ENCODE data around the gene LCN9. TPM values are rescaled to one million over a fixed set of nuclear protein-coding genes. Genes with fewer than 3 reads are reported as not detected.

Gene LCN9
- total RNA-seq, 1 experiment from 2014 or later: 0.52 TPM

DNA sequence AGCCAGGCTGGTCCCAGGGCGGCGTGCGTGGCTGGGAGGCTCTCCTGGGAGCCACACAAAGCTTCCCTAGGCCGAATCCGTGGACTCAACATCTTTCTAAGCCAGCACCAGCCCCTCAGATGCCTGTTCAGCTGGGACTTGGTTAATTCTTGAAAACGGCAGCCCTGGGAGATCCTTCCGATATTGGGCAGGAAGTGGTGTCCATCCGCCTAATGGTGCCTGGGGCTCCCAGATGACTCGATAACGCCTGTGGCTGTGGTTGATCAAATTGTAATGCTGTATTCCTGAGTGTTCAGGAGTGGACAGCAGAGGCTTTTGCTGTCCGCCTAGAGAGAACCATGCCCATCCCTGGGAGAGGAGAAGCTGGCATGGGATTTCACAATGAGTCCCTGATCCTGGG is 52.9 kb downstream of the LCN9 start:
- Histone ChIP-seq H2BK12ac (ENCODE audit: insufficient read length, low read depth, low read length) (no peak overlapping the region), H2BK15ac (ENCODE audit: low read depth, low read length) (no peak overlapping the region), H3K4me1 (ENCODE audit: insufficient read depth, low read length) (no peaks in the 10 kb centered on the region), H2BK20ac (ENCODE audit: low read depth, low read length, poor library complexity, severe bottlenecking) (no peak overlapping the region), H2BK5ac (ENCODE audit: insufficient read length, low read length) (no peak overlapping the region), H3T11ph (ENCODE audit: low read length) (no peak overlapping the region), H3K9me3 (ENCODE audit: control insufficient read depth, low read depth, low read length) (no peaks in the 10 kb centered on the region), H3K4ac (ENCODE audit: low read depth, low read length) (no peak overlapping the region), H3K23me2 (ENCODE audit: insufficient read length, low read depth, low read length, poor library complexity, severe bottlenecking) (peaks cover 3% of the 10 kb centered on the region), H3K9ac (ENCODE audit: extremely low read depth, insufficient read length, low read length) (no peak overlapping the region), H3K14ac (ENCODE audit: insufficient read depth, low read length) (no peak overlapping the region), H3K18ac (ENCODE audit: insufficient read length, low read depth, low read length) (no peak overlapping the region), H4K20me1 (ENCODE audit: control insufficient read depth, insufficient read depth, insufficient read length) (no peaks in the 10 kb centered on the region), H4K8ac (replicated peaks; ENCODE audit: insufficient read length, low read depth, low read length) (no peak overlapping the region), H3K79me2 (ENCODE audit: insufficient read depth, low read length) (no peaks in the 10 kb centered on the region), H4K91ac (ENCODE audit: insufficient read length, low read depth, low read length) (no peak overlapping the region), H3K4me2 (ENCODE audit: insufficient read depth, insufficient read length, low read length) (no peak overlapping the region), H3K56ac (ENCODE audit: insufficient read length, low read depth, low read length) (no peak overlapping the region), H2AK5ac (ENCODE audit: insufficient read length, low read length) (no peak overlapping the region), H3K79me1 (ENCODE audit: insufficient read depth, low read depth, low read length, poor library complexity, severe bottlenecking) (no peaks in the 10 kb centered on the region), H2AFZ (ENCODE audit: low read length) (no peak overlapping the region), H4K5ac (ENCODE audit: insufficient read length, low read depth, low read length) (no peak overlapping the region), H3K23ac (ENCODE audit: insufficient read length, low read depth, low read length) (no peak overlapping the region), H3K27me3 (ENCODE audit: insufficient read depth, low read length) (peaks cover 6% of the 10 kb centered on the region; the same call in 1 of the 2 replicates), H2BK120ac (ENCODE audit: low read depth, low read length, poor library complexity, severe bottlenecking) (no peak overlapping the region), H3K27ac (ENCODE audit: insufficient read length, low read depth, low read length) (no peak overlapping the region)
- H3K9me3 Mint-ChIP-seq: no peaks in the 10 kb centered on the region
- TF ChIP-seq, protein P1, sequence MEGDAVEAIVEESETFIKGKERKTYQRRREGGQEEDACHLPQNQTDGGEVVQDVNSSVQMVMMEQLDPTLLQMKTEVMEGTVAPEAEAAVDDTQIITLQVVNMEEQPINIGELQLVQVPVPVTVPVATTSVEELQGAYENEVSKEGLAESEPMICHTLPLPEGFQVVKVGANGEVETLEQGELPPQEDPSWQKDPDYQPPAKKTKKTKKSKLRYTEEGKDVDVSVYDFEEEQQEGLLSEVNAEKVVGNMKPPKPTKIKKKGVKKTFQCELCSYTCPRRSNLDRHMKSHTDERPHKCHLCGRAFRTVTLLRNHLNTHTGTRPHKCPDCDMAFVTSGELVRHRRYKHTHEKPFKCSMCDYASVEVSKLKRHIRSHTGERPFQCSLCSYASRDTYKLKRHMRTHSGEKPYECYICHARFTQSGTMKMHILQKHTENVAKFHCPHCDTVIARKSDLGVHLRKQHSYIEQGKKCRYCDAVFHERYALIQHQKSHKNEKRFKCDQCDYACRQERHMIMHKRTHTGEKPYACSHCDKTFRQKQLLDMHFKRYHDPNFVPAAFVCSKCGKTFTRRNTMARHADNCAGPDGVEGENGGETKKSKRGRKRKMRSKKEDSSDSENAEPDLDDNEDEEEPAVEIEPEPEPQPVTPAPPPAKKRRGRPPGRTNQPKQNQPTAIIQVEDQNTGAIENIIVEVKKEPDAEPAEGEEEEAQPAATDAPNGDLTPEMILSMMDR (conservative IDR thresholded peaks at IDR 0.05): no peak
- no peaks in the 10 kb centered on the region for H3K36me3 Mint-ChIP-seq (ENCODE audit: insufficient read depth in 1 of 3, low read depth in 3 of 3)
- no peak overlapping the region for H3K4me3 Mint-ChIP-seq
- peaks cover 44% of the 10 kb centered on the region for H3K27me3 Mint-ChIP-seq (ENCODE audit: low read depth)
- DNase-seq: no peak
- H3K4me1 Mint-ChIP-seq: peaks cover 0 to 7% of the 10 kb centered on the region in 2 experiments; a peak in 2 of 4 replicates
- H3K27ac Mint-ChIP-seq: no peak overlapping the region
- no CpG with 5 or more reads among the region's 11 CpGs for WGBS (ENCODE audit: extremely low coverage, insufficient read length, low lambda C conversion rate)

Other genes starting within 250 kb of the LCN9 start
- gene PPP1R26, start 183.5 kb upstream of the LCN9 start, total RNA-seq (2021): 34.0 and 38.0 TPM in 2 replicates
- gene MRPS2, start 162.6 kb upstream of the LCN9 start, total RNA-seq (2021): 81.0 and 84.2 TPM in 2 replicates
- gene LCN1, start 141.9 kb upstream of the LCN9 start, total RNA-seq (2021): not detected in 2 replicates
- gene OBP2A, start 117.2 kb upstream of the LCN9 start, total RNA-seq (2021): not detected in 2 replicates
- not detected in 2 replicates for gene PAEP, start 101.6 kb upstream of the LCN9 start, total RNA-seq (2021)
- gene GLT6D1, start 23.8 kb upstream of the LCN9 start, total RNA-seq (2021): not detected in 2 replicates
- not detected in 2 replicates for gene SOHLH1, start 36.2 kb downstream of the LCN9 start, total RNA-seq (2021)
- gene KCNT1, start 38.9 kb downstream of the LCN9 start, total RNA-seq (2021): 0.64 and 0.68 TPM in 2 replicates
- 43.6 and 52.7 TPM in 2 replicates for gene CAMSAP1, start 244.2 kb downstream of the LCN9 start, total RNA-seq (2021)